ENCODE measurements around the gene KLC3.
"Not testable (repeated sequence)": the region's sequence is repeated elsewhere in the genome, so short reads cannot be mapped to it uniquely, and the experiment has no call there.

KLC3 gene

GRCh38 chr19:45320997-45321775, 19.4 kb upstream of the KLC3 start:
- DNase-seq (ENCODE audit: low read depth), result no peak

DNA sequence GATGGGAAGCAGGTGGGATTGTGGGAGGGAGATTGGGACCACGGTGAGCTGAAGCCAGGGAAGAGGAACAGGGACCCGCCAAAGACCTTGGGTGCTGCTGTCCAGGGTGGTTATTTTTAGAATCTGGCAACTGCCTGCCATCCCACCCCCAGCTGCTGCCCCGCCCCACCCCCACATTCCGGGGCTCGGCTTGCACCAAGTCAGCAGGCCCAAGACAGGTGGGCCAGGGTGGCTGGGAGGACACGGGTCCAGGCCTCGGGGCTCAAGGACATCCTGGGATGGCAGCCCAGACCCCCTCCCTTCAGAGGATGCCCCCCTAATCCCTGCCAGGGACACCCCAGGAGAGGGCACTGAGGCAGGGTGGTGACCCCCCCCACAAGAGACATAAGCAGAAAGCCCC, 18.7 kb upstream of the KLC3 start:
- no peak for DNase-seq (ENCODE audit: low read depth)

GRCh38 chr19:45322311-45322710, 18.2 kb upstream of the KLC3 start:
- no peak for DNase-seq (ENCODE audit: low read depth)

- DNase-seq (ENCODE audit: low read depth), result no peak
Observed at GRCh38 chr19:45322744-45323281, 17.7 kb upstream of the KLC3 start, which contains the start of gene CKM. Gene CKM (minus strand): TSS chr19:45322875. CDS start chr19:45319713, 3,162 bp downstream.

DNA sequence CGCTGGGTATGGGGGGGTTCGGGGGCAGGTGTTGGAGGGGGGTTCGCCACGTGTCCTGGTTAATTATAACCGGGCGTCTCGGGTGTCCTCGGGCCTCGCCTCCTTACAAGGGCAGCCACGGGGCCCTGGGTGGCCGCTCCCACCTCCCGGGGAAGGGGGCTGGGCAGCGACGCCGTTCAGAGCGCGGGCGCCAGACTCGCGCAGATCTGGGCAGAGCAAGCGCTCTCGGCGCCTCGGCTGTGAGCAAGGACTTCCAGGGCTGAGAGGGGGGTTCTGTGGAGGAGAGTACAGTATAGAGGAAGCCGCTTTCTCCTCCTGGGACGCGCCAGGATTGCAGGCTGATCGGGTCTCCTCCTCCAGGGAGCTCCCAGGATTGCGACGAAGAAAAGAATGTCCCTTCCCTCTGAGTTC, 16.9 kb upstream of the KLC3 start:
- no peak for DNase-seq (ENCODE audit: low read depth)

DNA sequence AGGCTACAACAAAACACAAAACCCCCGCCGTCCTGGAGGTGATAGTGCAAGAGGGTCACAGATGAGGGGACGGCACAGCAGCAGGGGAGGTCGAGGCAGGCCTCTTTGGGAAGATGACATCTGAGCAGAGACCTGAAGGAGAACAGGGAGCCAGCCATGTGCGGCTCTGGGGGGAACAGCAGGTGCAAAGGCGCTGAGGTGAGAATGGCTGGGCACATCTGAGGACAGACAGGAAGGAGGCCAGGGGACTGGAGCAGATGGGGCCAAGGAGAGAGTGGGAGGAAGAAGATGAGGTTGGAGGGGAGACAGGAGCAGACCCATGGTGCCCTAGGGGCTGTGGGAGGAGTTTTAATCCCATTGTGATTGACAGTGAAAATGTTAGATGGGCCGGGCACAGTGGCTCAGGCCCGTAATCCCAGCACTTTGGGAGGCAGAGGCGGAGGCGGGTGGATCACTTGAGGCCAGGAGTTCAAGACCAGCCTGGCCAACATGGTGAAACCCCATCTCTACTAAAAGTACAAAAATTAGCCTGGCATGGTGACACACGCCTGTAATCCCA, 16.1 kb upstream of the KLC3 start:
- no peak for DNase-seq (ENCODE audit: low read depth)

DNA sequence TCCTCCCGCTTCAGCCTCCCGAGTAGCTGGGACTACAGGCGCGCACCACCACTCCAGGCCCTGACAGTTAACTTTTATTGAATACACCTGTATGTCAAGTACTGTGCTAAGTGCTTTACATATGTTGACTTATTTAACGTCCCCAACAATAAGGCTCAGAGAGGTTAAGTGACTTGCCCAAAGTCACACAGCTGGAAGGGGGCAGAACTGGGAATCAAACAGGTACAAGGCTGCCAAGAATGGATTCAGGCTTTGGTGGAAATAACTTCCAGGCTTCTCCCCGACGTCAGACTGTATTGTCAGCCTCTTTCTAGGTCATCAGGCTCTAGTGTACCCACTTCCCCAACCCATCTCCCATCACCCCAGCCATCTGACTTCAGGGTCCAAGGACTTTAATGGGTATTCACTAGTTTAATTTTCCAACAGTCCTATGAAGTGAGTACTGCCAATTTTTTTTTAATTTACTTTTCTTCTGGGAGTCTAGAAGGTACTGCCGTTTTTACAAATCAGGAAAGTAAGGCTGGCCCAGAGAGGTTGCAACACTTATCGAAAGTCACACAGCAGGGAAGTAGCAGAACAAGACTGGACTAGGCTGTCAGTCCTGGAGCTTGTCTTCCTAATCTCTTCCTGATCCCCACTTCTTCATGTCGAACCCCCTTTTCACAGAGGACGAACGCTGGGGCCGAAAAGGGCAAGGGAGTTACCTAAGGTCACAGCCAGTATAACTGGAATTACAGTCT, 13.0 kb upstream of the KLC3 start:
- DNase-seq (ENCODE audit: low read depth), result no peak

DNA sequence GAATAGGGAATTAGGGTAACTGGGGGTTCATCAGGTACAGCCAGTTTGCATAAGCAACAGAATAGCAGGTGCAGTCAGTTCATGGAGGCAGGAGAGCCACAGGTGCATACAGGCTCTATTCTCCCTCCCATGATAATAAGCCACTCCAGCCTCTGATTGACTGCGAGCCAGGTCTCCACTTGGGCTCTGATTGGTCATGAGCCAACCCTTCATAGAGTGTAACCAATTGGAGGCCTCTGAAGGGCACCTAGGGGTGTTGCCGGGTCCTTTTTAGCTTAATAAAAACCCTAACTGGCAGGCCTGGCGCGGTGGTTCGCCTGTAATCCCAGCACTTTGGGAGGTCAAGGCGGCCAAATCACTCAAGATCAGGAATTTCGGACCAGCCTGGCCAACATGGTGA, 9.1 kb upstream of the KLC3 start:
- no peak for DNase-seq (ENCODE audit: low read depth)

GRCh38 chr19:45333609-45334303, 6.8 kb upstream of the KLC3 start:
- no peak for DNase-seq (ENCODE audit: low read depth)

- DNase-seq (ENCODE audit: low read depth), result not testable (repeated sequence)
Observed at GRCh38 chr19:45334881-45335280, 5.7 kb upstream of the KLC3 start.

GRCh38 chr19:45336696-45337251, 3.8 kb upstream of the KLC3 start:
- DNase-seq (ENCODE audit: low read depth), result no peak

DNA sequence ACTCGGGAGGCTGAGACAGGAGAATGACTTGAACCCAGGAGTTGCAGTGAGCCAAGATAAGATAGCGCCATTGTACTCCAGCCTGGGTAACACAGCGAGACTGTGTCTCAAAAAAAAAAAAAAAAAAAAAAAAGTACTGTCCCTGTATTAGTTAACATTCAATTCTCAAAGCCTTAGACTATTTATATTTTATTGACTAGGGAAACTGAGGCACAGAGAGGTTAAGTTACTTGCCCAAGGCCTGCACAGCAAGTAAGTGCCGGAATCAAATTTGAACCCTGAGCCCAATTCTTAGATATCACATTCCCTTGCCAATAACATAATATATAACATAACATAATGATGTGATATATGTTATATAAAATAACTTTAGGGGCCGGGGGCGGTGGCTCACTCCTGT, 921 bp upstream of the KLC3 start:
- DNase-seq (ENCODE audit: low read depth), result no peak

DNA sequence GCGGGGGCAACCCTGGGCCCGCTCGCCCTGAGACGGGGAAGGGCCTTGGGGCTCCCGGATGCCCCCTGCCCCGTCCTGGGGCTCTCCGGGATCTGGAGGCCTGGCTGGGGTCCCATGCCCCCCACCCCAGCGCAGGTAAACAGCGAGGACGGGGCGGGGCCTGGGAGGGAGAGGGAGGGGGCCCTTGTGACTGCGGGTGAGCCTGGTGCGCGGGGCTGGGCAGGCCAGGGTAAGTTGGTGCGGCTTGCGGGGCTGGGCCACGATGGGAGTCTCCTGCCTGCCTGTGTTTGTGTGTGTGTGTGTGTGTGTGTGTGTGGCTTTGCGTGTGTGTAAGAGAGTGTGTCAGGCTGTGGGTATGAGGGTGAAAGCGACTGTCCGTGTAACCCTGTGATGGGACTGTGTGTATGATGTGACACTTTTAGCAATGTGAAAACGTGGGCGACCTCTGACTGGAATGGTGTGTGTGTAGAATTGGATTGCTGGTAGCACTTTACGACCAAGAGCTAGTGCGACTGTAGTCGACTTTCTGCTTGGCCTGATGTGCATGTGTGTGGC, 426 bp downstream of the KLC3 start:
- no peak for DNase-seq (ENCODE audit: low read depth)

DNA sequence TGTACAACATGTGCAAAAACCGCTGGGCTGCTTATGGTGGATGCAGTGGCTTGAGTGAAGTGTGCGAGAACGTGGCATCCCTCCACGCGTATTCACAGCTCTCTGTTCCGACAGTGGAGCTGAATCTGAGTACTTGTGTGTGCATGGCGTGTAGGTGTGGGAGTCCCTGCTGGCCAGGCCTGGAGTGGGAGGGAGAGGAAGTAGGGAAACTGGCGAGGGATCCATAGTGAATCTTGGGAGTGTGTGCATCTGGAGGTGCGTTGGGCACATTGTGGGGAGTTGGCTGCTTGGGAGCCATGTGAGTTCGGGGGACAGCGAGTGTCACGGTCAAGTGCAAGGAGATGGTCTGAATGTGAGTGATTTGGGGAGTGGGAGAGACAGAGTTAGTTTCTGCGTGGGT, 2.4 kb downstream of the KLC3 start:
- DNase-seq (ENCODE audit: low read depth), result no peak

DNA sequence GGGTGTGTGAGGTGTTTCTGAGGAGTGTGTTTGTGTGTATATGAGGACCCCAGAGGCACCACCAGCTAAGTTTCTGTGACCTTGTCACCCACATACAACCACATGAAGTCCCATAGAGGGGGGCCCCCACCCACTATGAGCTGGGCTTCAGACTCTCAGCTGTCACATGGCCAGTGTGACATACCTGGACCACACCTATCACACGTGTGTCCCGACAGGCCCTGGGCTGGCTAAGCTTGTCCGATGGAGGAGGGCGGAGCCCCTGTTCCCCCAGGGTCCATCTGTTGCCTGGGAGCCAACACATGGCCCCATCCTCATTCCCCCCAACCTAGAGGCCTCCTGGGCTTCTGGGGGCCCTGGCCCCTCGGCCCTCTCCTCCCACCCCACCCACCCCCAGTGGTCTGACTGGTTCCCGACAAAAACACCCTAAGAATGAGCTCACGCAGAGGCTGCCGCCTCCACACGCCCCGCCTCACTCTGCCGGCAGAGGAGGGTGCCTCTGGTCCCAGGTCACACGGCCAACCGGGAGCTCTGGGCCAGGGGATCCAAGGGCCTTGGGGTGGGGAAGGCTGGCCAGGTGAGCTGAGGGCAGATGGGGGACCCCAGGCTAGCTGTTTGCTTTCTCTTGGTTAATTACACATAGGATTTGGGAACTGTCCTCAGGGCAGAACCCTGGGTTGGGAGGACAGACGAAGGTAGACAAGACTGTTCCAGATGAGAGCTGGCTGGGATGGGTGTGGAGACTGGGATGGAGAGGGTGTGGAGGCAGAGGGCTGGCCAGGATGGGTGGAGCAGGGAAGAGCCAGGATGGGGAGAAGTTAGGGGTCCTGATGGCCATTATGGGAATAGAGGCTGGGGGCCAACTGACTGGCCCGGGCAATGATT, 4.3 kb downstream of the KLC3 start:
- no peak for DNase-seq (ENCODE audit: low read depth)

DNA sequence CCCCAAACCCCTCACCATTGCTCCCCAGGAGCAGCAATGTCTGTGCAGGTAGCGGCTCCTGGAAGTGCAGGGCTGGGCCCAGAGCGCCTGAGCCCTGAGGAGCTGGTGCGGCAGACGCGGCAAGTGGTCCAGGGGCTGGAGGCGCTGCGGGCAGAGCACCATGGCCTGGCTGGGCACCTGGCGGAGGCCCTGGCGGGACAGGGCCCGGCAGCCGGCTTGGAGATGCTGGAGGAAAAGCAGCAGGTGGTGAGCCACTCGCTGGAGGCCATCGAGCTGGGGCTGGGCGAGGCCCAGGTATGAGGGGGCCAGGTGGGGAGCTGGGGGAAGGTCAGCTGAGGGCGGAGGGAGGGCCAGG, 4.9 kb downstream of the KLC3 start:
- no peak for DNase-seq (ENCODE audit: low read depth)

GRCh38 chr19:45346449-45346848, 5.9 kb downstream of the KLC3 start:
- DNase-seq (ENCODE audit: low read depth), result no peak

DNA sequence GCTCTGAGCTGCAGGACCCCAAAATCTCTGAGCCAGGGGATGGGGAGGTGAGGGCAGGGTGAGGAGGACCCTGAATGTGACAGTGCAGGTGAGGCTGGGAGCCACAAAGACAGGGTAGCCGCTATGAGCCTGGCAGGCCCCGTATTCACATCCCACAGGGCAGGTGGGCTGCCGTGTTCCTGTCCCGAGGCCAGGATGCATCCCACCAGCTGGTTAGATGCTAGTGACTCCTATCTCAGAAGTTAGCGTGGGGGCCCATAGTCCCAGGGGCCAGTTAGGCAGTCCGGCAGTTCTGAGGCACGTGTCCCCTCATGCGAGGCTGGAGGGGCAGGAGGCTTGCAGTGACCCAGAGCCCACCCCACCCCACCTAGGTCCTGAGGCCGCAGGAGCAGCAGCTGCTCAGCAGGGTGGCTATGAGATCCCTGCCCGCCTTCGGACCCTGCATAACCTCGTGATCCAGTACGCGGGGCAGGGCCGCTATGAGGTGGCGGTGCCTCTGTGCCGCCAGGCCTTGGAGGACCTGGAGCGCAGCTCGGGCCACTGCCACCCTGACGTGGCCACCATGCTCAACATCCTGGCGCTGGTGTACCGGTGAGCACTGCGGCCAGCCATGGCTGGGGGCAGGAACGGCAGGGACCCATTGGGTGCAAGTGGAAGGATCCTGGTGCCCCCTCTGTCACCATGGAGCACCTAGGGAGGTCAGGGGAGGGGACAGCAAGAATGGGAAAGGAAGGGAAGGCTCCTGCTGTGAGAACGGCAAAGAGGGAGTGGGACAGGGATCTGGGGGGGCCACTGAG, 7.2 kb downstream of the KLC3 start:
- DNase-seq (ENCODE audit: low read depth), result no peak

- no peak for DNase-seq (ENCODE audit: low read depth)
Observed at GRCh38 chr19:45348367-45349125, 8.0 kb downstream of the KLC3 start.
